T-helper 9 cell (primary cell): ENCODE measurements around the gene PIK3R6.
A peak's percentile ranks its signal among the peaks of the same experiment; 100 is the strongest.

ENCODE experiments used
- DNase-seq: peaks from one replicate; pipeline ENCODE4 v3.0.0-alpha.2; 2020

The PIK3R6 gene

DNA sequence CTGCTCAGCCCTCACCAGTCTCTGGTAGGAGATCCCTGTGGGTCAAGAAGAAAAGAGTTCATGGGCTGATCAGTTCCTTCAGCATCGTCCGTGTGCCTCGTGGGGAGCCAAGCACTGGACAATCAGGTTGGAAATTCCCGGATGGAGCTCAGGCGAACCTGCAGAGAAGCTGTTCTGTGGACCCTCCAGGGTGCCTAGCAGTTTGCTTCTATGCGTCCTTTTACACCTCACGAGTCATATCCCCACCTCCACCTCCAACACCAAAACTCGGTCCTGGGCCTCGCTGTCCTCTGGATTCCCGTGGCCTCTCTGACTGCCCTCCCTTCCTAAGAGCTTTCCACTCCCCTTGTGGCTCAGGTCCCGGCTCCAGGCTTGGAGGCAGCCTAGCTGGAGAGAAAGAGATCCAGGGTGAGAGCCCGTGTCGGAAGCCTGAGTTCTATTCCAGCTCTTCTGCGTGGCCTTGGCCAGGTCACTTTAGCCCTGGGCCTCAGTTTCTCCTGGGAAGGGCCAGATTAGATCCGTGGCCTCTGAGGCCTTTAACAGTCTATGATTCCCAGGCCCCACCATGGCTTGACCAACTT is 26.2 kb upstream of the PIK3R6 start:
- no peak for DNase-seq

DNA sequence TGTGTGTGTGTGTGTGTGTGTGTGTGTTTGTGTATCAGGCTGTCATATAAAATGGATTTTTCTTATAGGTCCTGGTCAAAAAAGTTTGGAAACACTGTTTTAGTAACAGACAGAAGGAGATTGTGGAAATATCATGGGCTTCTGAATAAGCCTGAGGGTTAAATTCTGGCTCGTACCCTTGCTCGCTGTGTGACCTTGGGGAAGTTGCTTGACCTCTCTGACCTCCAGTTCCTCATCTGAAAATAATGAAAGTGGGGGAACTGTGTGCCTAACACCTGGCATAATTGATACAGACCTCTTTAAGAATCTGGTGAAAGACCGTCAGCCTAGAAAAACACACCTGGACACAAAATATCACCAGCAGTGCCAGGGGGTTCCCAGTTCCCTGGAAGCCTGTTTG is 25.6 kb upstream of the PIK3R6 start:
- no peak for DNase-seq

DNA sequence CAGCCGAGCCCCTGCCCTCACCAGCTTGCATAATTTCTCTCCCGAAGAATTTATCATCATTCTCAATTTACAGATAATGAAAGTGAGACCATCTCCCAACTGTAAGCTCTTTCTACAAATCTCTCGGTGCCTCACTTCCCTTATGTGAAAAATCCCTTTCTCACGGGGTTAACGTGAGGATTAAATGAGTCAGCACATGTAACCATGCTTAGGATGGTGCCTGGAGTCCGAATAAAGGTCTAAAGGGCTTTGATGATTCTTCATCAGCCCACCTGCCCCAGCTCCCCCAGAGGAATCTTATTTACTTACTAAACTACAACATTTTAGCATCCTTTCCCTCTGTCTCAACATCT is 24.8 kb upstream of the PIK3R6 start:
- DNase-seq, result no peak

DNA sequence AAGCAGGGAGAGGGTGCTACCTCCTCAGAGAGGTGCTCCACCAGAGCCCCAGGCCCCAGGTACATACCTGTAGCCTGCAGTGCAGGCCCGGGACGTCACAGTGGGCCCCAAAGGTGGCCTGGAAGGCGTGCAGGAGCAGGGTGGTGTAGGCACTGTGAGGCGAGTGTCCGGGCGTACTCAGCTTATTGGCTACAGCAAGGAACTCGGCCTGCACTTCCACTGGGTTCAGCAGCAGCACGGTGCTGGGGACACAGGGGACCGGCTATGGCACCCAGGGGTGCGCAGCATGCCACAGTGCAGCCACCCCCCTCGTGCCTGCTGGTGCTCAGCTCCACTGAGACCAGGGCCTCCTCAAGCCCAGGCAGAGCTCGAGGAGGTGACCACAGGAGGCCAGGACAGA is 23.2 kb upstream of the PIK3R6 start:
- no peak for DNase-seq

DNA sequence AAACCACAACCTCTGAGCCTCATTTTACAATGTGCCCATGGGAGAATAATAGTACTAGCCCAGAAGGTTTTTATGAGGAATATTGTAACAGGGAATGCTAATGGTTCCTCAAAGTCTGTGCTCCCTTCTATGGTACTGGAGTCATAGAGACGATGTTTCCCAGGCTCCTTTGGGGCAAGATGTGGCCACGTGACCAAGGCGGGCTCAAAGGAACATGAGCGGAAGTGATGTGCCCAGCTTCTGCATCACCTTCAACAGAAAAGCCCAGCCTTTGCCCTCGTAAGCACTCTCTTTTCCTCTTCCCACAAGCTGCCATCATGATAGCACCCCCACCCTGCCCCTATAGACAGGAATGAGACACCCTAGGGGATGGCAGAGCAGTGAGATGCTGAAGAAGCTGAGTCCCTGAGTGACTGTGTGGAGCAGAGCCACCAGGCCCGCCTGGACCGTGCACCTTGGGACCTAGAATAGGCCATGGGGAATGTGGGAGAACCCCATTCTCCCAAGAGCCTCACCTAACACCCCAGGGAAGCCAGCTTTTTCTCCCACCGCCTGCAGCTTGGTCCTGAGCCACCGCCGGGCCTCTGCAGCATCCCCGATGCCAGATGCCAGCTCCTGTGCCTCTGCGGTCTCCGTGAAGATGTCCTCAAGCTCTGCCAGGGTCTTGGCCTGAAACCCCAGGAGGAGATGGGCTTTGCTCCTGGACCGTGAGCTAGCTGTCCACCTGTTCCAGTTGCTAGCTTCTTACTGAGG is 22.2 kb upstream of the PIK3R6 start:
- no peak for DNase-seq

DNA sequence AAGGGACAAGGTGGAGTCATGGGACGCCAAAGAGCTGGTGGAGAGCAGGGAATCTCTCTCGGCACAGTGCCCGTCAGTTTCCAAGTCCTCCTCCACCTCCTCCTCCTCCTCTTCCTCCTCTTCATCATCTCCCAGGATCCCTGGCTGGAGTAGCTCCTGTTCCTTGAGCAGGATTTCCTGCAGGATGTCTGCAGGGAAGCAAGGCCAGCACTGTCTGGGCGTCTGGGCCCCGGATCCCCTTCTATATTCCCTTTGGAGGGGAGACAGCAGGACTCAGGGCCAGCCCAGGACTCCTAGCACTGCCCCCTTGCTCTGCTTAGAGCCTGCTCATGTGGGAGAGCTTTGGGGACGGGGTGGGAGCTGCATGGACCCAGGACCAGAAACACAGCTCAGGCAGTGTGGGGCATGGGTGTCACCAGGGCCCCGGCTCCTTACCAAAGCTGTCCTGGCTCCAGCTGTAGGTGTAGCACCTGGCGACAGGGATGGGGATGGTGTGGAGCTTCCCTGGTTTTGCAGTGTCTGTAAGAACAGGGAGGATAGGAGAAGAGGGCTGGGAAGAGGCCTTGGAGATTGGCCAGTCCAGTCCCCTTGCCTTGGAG is 21.3 kb upstream of the PIK3R6 start:
- DNase-seq, result no peak

DNA sequence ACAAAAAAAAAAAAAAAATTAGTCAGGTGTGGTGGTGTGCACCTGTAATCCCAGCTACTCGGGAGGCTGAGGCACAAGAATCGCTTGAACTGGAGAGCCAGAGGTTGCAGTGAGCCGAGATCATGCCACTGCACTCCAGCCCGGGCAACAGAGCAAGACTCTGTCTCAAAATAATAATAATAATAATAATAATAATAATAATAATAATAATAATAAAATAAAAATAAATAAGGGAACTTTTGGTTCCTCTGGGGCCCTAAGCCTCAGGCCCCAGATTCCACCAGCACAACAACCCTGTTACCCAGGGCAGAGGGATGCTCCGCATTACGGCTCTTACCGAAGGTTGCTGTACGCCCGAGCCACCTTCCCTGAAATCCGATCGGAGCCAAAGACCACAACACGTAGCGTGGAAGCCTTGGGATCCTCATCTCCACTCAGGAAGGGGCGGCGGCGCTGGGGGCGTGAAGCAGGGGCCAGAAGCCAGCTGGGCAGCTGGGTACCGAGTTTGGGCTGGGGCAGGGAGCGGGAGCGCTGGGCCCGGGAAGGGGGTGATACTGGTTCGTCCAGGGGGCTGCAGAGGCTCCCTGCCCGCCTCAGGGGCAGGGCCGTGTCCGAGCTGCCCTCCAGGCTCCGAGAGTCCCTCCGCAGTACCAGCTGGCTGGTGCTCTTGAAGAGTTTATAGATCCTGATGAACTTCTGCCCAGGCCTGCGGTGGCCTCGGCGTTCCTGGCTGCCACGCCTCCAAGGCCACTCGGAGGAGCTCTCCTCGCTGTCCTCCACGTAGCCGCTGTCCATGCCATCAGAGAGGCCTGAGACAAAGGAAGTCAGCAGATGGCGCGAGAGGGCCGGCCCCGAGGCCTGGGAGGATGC is 20.6 kb upstream of the PIK3R6 start:
- DNase-seq, result no peak

DNA sequence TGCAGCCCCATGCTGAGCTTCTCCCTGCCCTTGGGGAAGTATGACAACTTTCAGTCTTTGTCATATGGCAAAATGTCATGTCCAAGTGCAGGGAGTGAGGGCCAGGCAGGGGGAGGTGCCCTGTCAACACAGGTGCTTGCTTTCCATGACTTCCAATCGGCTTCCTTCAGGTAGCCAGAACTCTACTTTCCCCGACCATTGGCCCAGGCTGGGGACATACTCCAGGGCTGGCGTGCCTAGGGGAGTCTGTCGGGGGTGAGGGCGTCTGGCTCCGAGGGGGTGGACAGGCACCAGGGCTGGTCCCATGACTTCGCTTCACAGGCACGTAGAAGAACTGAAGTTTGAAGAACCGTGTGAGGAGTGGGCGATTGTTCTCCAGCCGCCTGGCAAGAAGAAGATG is 19.8 kb upstream of the PIK3R6 start:
- DNase-seq, result no peak

DNA sequence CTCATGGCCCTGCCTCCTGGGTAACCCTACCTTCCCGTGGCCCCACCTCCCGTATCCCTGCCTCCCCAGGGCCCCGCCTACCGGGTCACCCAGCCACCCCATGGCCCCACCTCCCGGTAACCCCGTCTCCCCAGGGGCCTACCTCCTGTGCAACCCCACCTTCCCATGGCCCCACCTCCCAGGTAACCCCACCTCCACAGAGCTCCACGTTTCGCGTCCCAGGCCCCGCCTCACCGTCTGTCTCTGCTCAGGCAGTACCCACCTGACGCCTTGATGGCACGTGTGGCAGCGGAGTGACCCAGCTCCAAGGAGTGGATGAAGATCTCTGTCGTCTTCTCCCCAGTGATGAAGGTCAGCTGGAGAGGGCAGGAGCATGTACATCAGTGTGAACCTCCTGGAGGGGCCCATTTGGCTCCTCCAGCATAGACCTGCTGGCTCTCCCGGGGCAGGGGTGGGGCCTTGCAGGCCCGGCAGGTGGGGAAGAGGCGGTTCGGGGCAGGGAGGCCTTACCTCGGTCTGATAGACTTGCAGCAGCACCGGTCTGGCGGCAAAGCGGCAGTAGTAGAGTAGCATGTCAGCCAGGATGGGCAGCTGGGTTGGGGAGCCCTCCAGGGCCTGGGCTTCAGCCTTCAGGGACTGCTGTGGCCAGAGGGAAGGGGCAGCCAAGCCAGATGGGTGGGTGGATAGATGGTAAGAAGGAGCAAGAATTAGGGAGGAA is 18.7 kb upstream of the PIK3R6 start:
- DNase-seq, result no peak

DNA sequence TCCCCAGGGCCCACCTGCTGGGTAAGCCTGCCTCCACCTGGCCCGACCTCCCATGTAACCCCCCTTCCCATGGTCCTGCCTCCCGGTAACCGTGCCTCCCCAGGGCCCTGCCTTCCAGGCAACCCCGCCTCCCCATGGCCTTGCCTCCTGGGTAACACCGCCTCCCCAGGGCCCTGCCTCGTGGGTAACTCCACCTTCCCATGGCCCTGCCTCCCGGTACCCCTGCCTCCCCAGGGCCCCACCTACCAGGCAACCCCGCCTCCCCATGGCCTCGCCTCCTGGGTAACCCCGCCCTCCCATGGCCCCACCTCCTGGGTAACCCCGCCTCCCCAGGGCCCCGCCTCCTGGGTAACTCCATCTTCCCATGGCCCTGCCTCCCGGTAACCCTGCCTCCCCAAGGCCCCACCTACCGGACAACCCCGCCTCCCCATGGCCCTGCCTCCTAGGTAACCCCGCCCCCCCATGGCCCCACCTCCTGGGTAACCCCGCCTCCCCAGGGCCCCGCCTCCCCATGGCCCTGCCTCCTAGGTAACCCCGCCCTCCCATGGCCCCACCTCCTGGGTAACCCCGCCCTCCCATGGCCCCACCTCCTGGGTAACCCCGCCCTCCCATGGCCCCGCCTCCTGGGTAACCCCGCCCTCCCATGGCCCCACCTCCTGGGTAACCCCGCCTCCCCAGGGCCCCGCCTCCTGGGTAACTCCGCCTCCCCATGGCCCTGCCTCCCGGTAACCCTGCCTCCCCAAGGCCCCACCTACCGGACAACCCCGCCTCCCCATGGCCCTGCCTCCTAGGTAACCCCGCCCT is 17.9 kb upstream of the PIK3R6 start:
- DNase-seq, result peak; percentile 65

DNA sequence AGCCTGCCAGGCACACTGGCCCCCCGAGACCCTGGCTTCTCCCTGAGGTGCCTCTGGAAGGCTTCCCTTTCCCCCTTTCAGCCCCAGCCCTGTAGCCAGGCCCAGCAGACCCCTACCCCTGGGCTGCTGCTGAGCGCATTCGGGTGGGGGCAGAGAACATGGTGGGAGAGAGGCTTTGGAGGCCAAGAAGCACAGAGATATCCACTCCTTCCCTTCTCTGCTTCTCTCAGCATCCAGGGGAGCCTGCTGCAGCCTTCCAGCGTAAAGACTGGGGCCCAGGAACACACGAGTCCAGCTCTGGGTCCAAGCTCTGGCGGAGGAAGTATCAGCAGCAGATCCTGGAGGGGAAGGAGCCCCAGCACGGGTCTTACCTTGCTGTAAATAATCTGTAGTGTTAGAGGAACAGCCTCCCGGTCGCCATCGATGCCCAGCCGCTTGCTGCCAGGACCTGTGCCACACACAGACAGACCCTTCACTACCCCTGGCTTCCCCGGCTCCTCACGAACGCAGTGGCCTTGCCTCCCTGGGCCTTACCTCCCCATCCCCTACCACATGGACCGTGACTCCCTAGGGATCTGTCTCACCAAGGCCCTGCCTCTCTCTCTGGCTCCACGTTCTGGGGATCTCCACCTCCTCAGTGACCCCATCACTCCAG is 17.0 kb upstream of the PIK3R6 start:
- no peak for DNase-seq

DNA sequence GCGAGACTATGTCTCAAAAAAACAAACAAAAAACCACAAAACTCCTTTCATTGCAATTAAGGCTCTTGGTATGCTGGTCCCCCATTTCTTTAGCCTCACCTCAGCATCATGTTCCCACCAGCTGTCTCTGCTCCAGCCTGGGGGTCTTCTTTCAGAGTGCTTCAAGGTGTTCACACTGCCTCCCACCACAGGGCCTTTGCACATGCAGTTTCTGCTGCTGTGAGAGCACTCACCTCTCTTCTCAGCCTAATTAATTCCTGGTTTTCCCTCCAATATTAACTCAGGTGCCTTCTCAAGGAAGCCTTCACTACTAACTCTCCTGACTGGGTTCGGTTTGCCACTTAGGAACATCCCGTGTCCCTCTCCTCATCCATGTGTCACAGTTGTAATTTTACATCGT is 15.9 kb upstream of the PIK3R6 start:
- DNase-seq, result no peak

DNA sequence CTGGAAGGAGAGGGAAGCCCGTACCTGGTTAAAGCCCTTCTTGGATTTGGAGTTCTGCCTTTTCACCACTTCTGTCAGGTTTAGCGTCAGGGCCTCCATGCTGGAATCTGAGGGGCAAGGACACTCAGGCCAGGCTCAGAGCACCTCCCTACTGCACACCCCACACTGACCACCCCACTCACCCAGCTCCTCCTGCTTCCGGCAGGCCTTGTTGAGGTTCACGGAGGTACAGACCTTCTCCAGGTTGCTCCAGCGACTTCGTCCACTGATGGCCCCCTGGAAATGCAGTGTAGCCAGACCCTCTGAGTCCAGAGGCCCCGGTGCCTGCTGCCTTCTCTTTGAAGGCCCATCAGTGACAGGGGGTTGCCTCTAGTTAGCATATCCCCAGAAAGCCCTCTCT is 14.1 kb upstream of the PIK3R6 start:
- no peak for DNase-seq

DNA sequence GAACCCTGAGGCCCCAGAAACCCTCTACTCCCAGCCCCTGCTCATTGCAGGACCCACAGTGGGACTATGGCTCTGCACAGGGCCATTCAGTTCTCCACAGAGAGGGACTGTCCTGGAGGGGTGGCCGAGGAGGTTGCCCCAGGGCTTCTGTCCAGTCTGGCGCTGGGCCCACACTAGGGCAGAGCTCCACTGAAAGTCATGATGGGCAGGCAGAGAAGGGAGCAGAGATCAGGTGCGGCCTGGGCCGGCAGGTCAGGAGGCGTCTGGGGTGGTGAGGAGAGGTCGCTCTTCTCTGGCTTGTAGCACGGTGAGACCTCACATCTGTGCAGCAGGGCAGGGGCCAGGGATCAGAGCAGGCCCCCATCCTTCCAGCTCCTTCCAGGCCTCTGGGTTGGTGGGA is 13.0 kb upstream of the PIK3R6 start:
- no peak for DNase-seq

DNA sequence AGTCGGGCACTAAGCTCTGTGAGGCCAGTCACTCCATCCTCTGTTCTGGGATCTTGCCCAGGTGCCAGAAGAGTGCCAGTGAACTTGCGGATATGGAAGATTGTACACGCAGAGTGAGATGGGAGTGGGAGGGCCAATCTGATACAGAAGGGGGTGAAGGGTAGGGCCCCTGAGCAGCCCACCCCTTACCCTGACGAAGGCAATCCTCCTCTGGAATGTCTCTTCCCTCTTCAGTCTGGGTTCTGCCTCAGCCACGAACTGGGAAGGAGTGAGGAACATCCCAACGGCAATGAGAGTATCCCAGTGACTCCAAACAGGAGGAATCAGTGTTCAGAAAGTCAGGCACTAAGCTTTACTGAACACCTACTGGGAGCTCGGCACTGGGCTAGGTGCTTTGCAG is 11.9 kb upstream of the PIK3R6 start:
- no peak for DNase-seq

DNA sequence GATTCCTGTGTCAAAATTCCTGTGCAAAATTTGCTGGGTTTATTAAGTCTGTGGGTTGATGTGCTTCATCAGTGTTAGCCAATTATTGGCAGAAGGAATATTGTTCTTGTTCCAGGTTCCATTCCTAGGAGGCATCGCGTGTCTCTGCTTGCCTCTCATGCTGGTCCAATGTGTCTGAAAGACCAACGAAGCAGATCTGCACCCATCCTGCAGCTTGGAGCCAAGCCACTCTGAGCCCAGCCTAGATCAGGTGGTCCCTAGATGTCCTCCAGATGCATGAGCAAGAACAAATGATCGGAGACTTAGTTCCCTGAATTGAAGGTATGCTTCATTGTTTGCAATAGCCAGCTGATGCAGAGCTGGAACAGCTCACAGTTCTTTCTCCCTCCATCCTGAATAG is 10.5 kb upstream of the PIK3R6 start:
- no peak for DNase-seq

DNA sequence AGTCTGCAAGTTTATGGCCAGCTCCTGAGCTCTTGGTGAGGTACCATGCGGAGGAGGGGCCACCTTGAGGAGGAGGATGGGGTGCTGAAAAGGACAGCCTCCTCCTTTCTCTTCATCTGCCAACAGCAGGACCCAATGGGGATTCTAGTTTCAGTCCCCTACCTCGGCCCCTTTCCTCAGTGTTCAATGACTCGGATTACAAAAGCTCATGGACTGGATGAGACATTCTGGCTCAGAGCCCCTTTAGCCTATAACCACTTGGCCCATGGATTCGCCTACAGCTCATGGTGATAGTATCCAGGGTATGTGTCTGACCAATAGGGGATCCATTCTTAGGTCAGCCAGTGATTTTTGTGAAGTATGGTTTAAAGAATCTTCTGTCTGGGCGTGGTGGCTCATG is 8.5 kb upstream of the PIK3R6 start:
- no peak for DNase-seq

DNA sequence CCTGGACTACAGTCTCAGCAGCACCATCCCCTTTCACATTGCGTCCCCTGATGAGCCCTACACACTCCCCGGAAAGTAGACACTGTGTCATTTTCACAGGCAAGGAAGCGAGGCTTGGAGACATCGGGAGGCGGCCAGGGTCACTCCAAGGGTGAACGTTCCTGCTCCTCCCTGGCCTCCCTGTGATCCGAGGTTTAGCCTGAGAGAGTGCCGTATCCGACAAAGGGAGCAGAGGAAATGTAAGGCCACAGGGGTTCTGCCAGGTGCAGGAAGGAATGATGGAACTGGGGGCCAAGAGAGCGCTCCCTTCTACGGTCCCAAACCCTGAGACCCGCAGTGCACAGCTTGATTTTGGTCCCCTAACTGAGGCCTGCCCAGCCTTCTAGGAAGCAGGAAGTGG is 8.0 kb upstream of the PIK3R6 start:
- no peak for DNase-seq

DNA sequence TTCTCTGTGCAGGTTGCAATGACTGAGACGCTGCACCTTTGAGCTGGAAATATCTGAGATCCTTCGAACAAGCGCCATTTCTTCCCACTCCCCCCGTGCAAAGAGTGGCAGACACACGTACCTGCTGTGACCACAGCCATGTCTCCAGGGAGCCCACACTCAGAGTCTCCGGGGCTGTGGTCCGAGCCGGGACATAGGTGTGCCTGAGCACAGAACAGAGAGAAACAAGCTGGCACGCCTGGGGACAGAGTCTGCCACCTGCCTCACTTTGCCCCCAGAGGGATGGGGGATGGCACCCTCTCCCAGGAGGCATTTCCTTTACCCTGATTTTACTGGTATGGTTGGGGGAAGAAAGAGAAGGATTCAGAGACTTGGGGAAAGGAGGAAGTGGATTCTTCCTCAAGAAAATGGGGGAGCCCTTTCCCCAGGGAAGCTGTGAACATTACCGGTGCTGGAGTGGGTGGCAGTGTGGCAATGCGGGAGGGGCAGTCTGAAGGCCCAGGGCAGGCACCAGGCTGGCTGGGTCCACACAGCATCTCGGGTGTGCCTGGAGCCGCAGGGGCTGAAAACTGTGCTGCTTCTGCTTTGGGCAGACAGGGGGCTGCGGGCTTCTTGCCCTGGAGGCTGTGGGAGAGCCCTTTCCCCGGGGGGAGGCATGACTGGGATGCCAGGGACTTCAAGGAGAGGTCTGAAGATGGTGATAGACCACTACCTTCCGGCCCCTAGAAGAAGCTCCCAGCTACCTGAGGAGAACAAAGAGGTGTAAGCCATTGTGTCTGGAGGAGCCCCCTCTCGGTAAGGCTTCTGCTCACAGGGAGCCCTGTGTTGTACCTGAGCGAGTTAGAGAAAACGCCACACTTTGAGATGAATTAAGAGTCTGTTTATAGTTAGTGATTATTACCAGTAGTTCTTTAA is 6.6 kb upstream of the PIK3R6 start:
- DNase-seq, result no peak

DNA sequence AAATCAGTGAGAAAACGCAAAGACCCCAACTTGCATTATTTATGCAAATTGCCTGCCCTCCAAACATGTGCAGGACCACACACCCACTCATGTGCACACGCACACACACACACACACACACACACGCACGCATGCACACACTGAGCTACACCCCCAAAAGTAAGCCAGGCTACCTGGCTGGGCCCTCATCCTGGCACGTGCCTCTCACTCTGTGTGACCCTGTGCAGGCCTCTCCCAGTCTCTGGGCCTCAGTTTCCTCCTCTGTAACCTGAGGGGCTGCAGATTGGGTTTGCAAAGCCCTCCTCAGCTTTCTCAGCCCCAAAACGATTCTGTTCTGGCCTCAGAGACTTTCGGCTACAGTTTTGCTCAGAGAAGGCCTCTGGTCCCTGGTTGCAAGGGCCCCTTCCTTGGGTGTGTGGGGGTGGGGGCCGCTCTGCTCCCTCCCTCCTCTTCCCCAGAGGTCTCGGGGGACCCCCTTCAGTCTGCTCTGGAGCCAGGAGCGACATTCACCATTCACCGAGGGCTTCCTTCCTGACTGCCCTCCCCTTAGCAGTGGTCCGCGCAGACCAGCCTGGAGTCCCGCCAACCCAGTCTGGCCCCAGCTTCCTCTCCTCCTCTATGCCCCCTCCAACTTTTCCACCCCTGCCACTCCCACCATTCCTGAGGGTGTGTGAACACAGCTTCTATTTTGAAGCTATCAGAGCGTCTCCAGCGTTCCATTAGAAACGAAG is 5.4 kb upstream of the PIK3R6 start:
- DNase-seq, result no peak
